MG63 (cell line): Measurements from ENCODE around the gene RAB3GAP2. TPM values are rescaled to one million over a fixed set of nuclear protein-coding genes. Genes with fewer than 3 reads are reported as not detected.

Experiments used
- total RNA-seq: library from RNA; depleted of rRNA; stranded (reverse); fragments of >200 nt; shearing (Covaris generic); gene quantifications from 2 replicates; pipeline ENCODE4 v1.2.3, GENCODE V29; 2014; ENCODE audit warnings: low replicate concordance; rRNA removed

RAB3GAP2 gene
- total RNA-seq, 1 experiment from 2014 or later, result 16.3 TPM

Other genes with a start within 250 kb of the RAB3GAP2 start
- 95.3 and 106 TPM in 2 replicates for gene EPRS1, start 225.9 kb downstream of the RAB3GAP2 start, total RNA-seq
- 24.3 and 42.0 TPM in 2 replicates for gene BPNT1, start 182.7 kb downstream of the RAB3GAP2 start, total RNA-seq
- 152 and 189 TPM in 2 replicates for gene IARS2, start 178.3 kb downstream of the RAB3GAP2 start, total RNA-seq